PFSK-1 (cell line): ENCODE data around the gene PLEK.

Experiments used
- FOXP2 ChIP-seq: optimal IDR thresholded peaks from 2 replicates; pipeline ENCODE3; 2011; ENCODE audit warnings: borderline replicate concordance, control low read depth, inconsistent platforms; ENCODE audit not compliant: insufficient read depth; ENCODE audit errors: extremely low read length, extremely low read depth
- POLR2AphosphoS5 ChIP-seq: IDR thresholded peaks from 2 replicates; pipeline ENCODE4 v1.6.1; 2012; ENCODE audit warnings: low read depth, mild to moderate bottlenecking, control low read depth, low read length, moderate library complexity
- SIN3A ChIP-seq: IDR thresholded peaks from 2 replicates; pipeline ENCODE4 v1.6.1; 2012; ENCODE audit warnings: mild to moderate bottlenecking, low read length, moderate library complexity, borderline replicate concordance; ENCODE audit not compliant: insufficient read depth
- TAF1 ChIP-seq: IDR thresholded peaks from 2 replicates; pipeline ENCODE4 v1.6.1; 2012; ENCODE audit warnings: low read length, control low read depth, borderline replicate concordance; ENCODE audit not compliant: insufficient read depth
- TF ChIP-seq, protein P1 (sequence below), 2 experiments: IDR thresholded peaks; 2 replicates each; pipeline versions ENCODE4 v1.6.1 to v1.8.0; 2011 to 2012; ENCODE audit warnings: low read depth in 2 of 2, low read length in 2 of 2, control low read depth in 1 of 2, inconsistent platforms in 1 of 2, mild to moderate bottlenecking in 1 of 2, moderate library complexity in 1 of 2; ENCODE audit not compliant: insufficient read depth in 1 of 2

PLEK gene

DNA sequence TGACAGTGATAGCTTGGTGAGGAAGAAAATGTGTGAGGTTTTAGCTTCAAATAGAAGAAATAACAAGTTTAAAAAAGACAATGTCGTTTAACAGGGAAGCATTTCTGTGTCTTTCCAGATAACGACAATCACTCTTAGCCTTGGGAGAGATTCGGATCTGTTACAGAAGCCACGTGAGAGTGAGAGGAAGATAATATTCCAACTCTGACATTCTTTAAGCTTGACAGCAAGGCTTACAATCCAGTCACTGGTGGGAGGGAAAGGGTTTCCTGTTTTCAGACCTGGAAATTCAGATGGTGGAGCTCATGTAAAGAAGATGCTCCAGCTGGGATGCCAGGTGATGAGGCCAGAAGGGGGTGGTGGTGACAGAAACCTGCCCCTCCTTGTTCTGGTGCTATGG lies 71.2 kb downstream of the PLEK start:
- no peak for TF ChIP-seq SIN3A
- TF ChIP-seq POLR2AphosphoS5: no peak
- TF ChIP-seq, protein P1, sequence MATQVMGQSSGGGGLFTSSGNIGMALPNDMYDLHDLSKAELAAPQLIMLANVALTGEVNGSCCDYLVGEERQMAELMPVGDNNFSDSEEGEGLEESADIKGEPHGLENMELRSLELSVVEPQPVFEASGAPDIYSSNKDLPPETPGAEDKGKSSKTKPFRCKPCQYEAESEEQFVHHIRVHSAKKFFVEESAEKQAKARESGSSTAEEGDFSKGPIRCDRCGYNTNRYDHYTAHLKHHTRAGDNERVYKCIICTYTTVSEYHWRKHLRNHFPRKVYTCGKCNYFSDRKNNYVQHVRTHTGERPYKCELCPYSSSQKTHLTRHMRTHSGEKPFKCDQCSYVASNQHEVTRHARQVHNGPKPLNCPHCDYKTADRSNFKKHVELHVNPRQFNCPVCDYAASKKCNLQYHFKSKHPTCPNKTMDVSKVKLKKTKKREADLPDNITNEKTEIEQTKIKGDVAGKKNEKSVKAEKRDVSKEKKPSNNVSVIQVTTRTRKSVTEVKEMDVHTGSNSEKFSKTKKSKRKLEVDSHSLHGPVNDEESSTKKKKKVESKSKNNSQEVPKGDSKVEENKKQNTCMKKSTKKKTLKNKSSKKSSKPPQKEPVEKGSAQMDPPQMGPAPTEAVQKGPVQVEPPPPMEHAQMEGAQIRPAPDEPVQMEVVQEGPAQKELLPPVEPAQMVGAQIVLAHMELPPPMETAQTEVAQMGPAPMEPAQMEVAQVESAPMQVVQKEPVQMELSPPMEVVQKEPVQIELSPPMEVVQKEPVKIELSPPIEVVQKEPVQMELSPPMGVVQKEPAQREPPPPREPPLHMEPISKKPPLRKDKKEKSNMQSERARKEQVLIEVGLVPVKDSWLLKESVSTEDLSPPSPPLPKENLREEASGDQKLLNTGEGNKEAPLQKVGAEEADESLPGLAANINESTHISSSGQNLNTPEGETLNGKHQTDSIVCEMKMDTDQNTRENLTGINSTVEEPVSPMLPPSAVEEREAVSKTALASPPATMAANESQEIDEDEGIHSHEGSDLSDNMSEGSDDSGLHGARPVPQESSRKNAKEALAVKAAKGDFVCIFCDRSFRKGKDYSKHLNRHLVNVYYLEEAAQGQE (IDR thresholded peaks at IDR 0.05; ENCODE audit: insufficient read depth in 1 of 2, low read depth in 2 of 2, low read length in 2 of 2): no peak
- no peak for TF ChIP-seq TAF1
- no peak for TF ChIP-seq FOXP2

DNA sequence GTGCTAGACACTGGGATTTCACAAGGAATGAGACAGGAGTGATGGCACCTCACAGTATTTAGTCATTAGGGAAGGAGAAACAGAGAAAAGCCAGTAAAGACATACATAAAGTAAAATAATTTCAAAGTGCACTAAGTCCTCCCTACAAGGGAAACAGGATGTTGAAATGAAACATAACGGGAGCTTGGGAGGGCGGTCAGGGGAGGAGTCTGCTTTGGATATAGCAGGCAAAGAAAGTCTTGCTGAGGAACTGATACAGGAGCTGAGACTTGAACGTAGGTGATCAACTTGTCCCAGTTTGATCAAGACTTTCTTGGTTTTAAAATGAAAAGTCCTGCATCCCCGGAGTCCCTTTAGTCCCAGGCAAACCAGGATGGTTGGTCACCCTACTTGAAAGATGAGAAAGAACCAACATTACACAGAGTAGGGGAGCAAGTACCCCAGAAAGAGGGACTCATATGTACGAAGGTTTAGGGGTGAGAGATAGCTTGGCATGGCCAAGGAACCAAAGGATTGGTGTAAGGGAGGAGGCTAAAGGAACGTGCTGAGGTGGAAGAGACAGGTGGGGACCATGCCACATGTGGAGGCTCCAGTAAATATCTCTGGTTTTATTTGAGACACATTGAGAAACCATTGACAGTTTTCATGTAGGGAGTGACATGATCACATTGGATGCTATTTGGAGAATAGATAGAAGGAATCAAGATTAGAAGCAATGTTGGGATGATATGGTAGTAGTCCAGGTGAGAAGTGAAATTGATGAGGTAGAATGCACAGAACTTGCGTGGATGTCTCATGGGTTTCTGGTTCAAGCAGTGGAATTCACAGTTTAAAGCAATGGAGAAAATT lies 73.6 kb downstream of the PLEK start:
- TF ChIP-seq FOXP2: no peak
- TF ChIP-seq SIN3A: no peak
- TF ChIP-seq POLR2AphosphoS5: no peak
- TF ChIP-seq, protein P1 (IDR thresholded peaks at IDR 0.05; ENCODE audit: insufficient read depth in 1 of 2, low read depth in 2 of 2, low read length in 2 of 2): no peak
- no peak for TF ChIP-seq TAF1

DNA sequence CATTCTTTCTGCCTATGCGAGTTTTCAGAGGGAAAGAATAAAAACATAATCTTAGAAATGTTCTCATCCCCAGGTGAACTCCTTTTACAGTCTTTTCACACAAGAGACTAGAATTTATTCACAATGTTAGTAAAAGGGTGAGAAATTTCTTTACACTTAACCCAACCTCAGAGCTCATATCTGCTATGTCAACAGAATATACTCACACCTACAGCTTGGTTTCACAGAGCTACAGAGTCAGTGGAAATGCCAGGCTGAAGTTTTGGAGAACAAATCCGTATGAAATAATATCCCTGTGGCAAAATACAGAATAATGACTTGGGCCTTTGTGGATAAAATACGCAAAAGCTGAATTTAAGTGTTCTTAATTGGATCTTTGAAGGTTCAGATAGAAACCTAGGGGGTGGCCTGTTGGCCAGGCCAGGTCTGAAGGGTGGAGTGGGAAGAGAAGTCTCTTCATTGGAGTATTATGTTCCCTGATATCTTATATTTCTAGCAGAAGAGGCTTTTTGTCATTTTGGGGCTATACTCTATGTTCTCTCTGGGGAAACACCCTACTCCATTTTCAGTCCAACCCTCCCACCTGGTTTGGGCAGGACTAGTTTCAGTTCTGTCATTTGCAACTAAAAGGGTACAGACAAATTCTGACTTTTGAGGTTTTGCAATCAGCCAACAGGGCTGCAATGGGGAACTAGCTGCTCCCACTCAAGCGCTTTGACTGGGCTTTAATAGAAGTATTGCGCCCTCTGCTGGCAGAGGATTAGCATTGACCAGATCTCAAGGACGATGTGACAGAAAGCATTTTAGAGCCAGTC lies 76.3 kb downstream of the PLEK start:
- TF ChIP-seq FOXP2: no peak
- TF ChIP-seq SIN3A: no peak
- no peak for TF ChIP-seq POLR2AphosphoS5
- TF ChIP-seq, protein P1 (IDR thresholded peaks at IDR 0.05; ENCODE audit: insufficient read depth in 1 of 2, low read depth in 2 of 2, low read length in 2 of 2): no peak
- no peak for TF ChIP-seq TAF1

DNA sequence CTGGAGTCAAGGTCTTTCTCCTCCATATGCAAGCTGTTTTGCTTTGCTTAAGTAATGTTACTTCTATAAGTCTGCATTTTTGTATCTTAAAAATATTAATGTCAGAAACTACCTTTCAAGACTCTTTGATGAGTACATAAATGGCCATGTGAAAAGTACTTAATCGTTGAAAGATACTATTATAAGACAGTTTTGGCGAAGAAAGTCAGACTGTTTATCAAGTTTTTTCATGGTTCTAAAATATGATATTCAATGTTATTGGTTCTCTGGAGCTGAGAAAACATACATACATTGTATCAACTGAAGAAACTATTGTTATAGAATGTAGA lies 76.9 kb downstream of the PLEK start:
- TF ChIP-seq, protein P1 (IDR thresholded peaks at IDR 0.05; ENCODE audit: insufficient read depth in 1 of 2, low read depth in 2 of 2, low read length in 2 of 2): no peak
- TF ChIP-seq FOXP2 (no peak), POLR2AphosphoS5 (no peak), SIN3A (no peak), TAF1 (no peak)
